HL-60 (cell line): ENCODE measurements around the gene PAX5.

Source experiments
- CTCF ChIP-seq: IDR thresholded peaks from one replicate; pipeline ENCODE4 v1.5.1; 2011; ENCODE audit warnings: low read length, control low read depth, inconsistent platforms; ENCODE audit not compliant: insufficient read depth
- GABPA ChIP-seq: IDR thresholded peaks from 2 replicates; pipeline ENCODE4 v1.6.1; 2012; ENCODE audit warnings: low read depth
- SPI1 ChIP-seq: IDR thresholded peaks from 2 replicates; pipeline ENCODE4 v1.6.1; 2012; ENCODE audit warnings: low read depth, mild to moderate bottlenecking, borderline replicate concordance

GRCh38 chr9:36898431-36899020, 135.5 kb downstream of the PAX5 start:
- TF ChIP-seq CTCF (no peak), SPI1 (no peak), GABPA (no peak)
